Mucosa of descending colon (tissue), 3 donors: Measurements from ENCODE around the gene ARRB1. TPM values are rescaled to one million over a fixed set of nuclear protein-coding genes. Genes with fewer than 3 reads are reported as not detected.

ENCODE experiments used
- ATAC-seq: fragments of 200-7000 bp; cut with Tn5 transposase; one replicate; pipeline ENCODE4 v1.9.1; 2020; ENCODE audit warnings: mild to moderate bottlenecking, moderate library complexity
- DNase-seq, 3 donors: peaks; one replicate each; pipeline ENCODE4 v3.0.0-alpha.2; 2020
- H3K36me3 ChIP-seq: fragments of 200-600 bp; one replicate; pipeline ENCODE4 v1.8.0; 2021; ENCODE audit warnings: low read depth, mild to moderate bottlenecking
- H3K4me1 ChIP-seq: fragments of 200-600 bp; one replicate; pipeline ENCODE4 v1.8.0; 2021; ENCODE audit warnings: low read depth, mild to moderate bottlenecking
- H3K4me3 ChIP-seq: fragments of 200-600 bp; one replicate; pipeline ENCODE4 v1.8.0; 2021; ENCODE audit warnings: mild to moderate bottlenecking
- H3K9me3 ChIP-seq: fragments of 200-600 bp; one replicate; pipeline ENCODE4 v1.8.0; 2021; ENCODE audit warnings: mild to moderate bottlenecking
- intact Hi-C, 2 donors: fragments of 100-400 bp; cut with DNase I in 1 of 2; cut with micrococcal nuclease in 1 of 2; formaldehyde crosslinking; loops; one replicate each; pipeline versions ENCODE4 v1.11.0 to v1.11.1; 2022; cut with DNase I, micrococcal nuclease
- total RNA-seq, 3 donors: library from RNA; stranded (reverse); fragmentation: NEBNext Ultra II Directional in 2 of 3; extraction: Animal tissue kit (Norgen Biotek cat#: 25700) in 2 of 3; gene quantifications; one replicate each; pipeline versions ENCODE4 v1.2.1 to v1.2.4, GENCODE V29; 2021 to 2023
- TF ChIP-seq, protein P1 (sequence below): fragments of 200-600 bp; IDR thresholded peaks from one replicate; pipeline ENCODE4 v1.8.0; 2022; ENCODE audit warnings: antibody characterized with exemption, mild to moderate bottlenecking
- donor health status: DM: no; HTN: no; CAD: no; lungs with moderate emphysema.
- donor health status: DM: no; HTN: no; CAD: no.
- donor health status: DM: no; HTN: yes; CAD: no.

ARRB1 gene
- total RNA-seq, 3 donors from 2014 or later: 76.7 to 128 (median 121) TPM

DNA sequence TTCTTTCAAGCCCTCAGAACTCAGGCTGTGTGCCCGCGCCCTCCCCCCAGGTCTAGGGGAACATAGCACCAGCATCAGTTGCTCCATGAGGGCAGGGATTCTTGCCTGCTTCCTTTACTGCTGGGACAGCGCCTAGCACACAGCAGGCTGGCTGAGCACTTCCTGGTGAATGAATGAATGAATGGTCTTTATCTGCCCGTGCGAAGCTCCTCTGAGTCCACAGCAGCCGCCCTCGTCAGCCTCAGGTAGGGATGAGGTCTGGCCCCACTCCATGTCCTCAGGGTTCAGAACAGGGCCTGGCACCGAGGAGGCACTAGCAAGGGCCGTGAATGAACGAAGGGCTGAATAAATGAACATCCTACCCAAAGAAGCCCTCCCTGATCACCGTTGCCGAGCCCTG lies 27.3 kb downstream of the ARRB1 start:
- no peak for ATAC-seq
- H3K4me1 ChIP-seq: peaks cover 63% of the 10 kb centered on the region
- no peaks in the 10 kb centered on the region for H3K36me3 ChIP-seq

DNA sequence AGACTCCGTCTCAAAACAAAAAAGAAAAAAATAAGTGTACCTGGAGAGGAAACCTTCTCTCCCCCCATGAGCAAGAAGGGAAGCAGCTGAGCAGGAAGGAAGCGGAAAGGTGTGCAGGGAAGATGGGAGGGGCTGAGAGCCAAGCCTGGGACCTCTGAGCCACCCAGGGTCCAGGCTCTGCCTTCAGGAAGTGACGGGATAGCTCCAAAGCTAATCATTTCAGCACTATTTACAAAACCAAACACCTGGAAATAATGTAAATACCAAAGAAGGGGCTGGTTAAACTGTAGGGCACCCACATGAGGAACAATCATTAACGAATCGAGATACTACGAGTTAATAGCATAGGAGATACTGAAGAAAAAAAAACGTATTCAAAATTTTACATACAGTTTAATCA lies 27.9 kb downstream of the ARRB1 start:
- H3K4me1 ChIP-seq: peaks cover 63% of the 10 kb centered on the region
- no peak overlapping the region for H3K4me3 ChIP-seq
- H3K9me3 ChIP-seq: no peaks in the 10 kb centered on the region
- intact Hi-C loops: loop anchor here in 1 of 2 donors (10.0 kb wide), 1 partner anchor 61 kb away; no protein-coding TSS in a partner anchor
- H3K36me3 ChIP-seq: no peaks in the 10 kb centered on the region
- TF ChIP-seq, protein P1, sequence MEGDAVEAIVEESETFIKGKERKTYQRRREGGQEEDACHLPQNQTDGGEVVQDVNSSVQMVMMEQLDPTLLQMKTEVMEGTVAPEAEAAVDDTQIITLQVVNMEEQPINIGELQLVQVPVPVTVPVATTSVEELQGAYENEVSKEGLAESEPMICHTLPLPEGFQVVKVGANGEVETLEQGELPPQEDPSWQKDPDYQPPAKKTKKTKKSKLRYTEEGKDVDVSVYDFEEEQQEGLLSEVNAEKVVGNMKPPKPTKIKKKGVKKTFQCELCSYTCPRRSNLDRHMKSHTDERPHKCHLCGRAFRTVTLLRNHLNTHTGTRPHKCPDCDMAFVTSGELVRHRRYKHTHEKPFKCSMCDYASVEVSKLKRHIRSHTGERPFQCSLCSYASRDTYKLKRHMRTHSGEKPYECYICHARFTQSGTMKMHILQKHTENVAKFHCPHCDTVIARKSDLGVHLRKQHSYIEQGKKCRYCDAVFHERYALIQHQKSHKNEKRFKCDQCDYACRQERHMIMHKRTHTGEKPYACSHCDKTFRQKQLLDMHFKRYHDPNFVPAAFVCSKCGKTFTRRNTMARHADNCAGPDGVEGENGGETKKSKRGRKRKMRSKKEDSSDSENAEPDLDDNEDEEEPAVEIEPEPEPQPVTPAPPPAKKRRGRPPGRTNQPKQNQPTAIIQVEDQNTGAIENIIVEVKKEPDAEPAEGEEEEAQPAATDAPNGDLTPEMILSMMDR: no peak
- peak in 2 of 3 donors; percentile 71 to 72 for DNase-seq
- ATAC-seq: peak; percentile 73

More for the DNA sequence above, 27.3 kb downstream of the ARRB1 start:
- intact Hi-C loops: loop anchor here in 1 of 2 donors (10.0 kb wide), 1 partner anchor 61 kb away; no protein-coding TSS in a partner anchor
- no peak overlapping the region for H3K4me3 ChIP-seq
- H3K9me3 ChIP-seq: no peaks in the 10 kb centered on the region
- TF ChIP-seq, protein P1: no peak
- DNase-seq: no peak

DNA sequence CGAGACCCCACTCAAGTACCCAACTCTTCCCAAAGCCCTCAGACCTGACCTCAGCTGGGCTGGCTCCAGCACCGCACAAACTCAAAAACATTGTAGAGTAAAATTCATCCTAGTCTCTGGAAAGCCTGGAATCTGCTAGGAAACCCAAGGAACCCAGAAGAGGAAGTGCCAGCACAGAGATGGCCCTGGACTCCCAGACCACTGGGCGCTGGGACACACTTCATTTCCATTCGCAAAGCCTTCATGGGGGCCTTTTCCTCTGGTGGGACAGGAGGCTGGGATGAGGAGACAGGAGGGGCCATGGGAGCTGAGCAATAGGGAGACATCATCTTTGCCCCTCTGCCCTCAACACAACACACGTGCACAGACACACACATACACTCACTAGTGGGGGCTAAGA lies 30.8 kb downstream of the ARRB1 start:
- Histone ChIP-seq H3K4me3 (no peak overlapping the region), H3K36me3 (no peaks in the 10 kb centered on the region), H3K4me1 (peaks cover 47% of the 10 kb centered on the region), H3K9me3 (no peaks in the 10 kb centered on the region)
- DNase-seq: peak in 2 of 3 donors; percentile 27 to 34
- TF ChIP-seq, protein P1: no peak
- ATAC-seq: no peak
- intact Hi-C loops: loop anchor here in 1 of 2 donors (10.0 kb wide), 1 partner anchor 64 kb away; no protein-coding TSS in a partner anchor

DNA sequence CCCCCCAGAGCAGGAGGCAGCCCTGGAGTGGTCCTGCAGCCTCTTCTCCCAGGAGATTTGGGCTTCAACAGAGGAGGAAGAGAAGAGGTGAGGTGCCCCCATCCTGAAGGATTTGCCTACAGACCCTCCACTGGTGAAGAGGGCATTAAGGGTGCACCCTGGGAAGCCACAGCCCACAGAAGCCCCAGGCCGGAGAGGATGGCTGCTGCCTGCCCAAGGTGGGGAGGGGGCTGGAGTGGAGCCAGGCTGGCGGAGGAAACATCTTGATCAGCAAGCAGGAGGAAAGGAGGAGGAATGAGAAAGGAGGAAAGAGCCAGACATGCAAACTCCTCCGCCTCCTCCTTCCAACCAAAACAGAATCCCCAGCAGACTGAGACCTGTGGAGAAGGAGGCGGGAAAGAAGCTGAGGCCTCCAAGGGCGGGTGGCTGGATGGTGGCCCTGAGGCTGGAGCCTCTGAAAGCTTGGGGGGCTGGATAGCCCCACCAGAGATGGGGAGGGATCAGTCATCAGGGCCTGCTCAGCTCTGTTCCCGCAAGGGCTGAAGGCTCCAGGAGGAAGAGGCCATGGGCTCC lies 31.3 kb downstream of the ARRB1 start:
- H3K36me3 ChIP-seq: no peaks in the 10 kb centered on the region
- no peak overlapping the region for H3K4me3 ChIP-seq
- TF ChIP-seq, protein P1: no peak
- no peaks in the 10 kb centered on the region for H3K9me3 ChIP-seq
- ATAC-seq: no peak
- intact Hi-C loops: loop anchor here in 1 of 2 donors (10.0 kb wide), 1 partner anchor 65 kb away; no protein-coding TSS in a partner anchor
- peak in 2 of 3 donors; percentile 45 to 50 for DNase-seq
- peaks cover 45% of the 10 kb centered on the region for H3K4me1 ChIP-seq

DNA sequence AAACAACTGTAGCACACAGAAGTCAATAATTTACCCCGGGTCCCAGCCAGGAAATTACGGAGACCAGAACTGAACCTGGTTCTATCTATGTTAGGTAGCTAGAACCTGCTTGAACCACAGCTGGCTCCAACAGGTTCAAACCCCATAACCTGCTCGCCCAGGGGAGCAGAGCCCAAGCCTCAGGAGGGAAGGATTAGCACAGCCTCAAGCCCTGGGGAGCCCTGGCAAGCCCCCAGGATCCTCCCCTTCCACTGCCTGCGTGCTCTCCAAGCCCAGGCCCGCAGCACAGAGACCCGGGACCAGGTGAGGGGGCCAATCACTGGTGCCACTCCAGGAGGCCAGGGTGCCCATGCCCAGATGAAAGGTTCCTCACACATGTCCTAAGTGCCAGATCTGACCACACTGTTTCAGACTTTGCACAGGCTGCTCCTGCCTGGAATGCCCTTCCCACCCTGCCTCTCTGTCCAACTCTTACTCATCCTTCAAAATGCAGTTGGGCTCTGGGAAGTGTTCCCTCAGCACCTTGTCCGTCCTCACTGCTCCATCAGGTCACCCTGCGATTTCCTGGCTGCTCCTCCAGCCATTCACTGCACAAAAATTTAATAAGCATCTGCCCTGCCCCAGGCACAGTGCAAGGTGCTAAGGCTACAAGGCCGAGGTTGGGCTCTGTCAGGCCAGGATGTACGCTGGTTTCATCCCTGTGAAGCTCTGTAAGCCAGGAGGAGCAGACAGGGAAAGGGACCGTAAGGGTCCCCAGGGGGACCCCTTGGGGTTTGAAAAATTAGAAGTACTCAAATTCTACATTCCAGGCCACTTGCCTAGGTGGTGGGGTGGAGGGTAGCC lies 32.2 kb downstream of the ARRB1 start:
- TF ChIP-seq, protein P1: no peak
- no peak overlapping the region for H3K4me3 ChIP-seq
- intact Hi-C loops: no loop called here
- DNase-seq: peak; percentile 69 to 78 (median 70)
- peaks cover 45% of the 10 kb centered on the region for H3K4me1 ChIP-seq
- H3K36me3 ChIP-seq: no peaks in the 10 kb centered on the region
- peak; percentile 76 for ATAC-seq
- H3K9me3 ChIP-seq: no peaks in the 10 kb centered on the region
